ENCODE results near the gene RNF103. TPM values are rescaled to one million over a fixed set of nuclear protein-coding genes. Genes with fewer than 3 reads are reported as not detected.

RNF103 gene
- total RNA-seq, 2 experiments from 2014 or later: 10.3 to 10.8 TPM

DNA sequence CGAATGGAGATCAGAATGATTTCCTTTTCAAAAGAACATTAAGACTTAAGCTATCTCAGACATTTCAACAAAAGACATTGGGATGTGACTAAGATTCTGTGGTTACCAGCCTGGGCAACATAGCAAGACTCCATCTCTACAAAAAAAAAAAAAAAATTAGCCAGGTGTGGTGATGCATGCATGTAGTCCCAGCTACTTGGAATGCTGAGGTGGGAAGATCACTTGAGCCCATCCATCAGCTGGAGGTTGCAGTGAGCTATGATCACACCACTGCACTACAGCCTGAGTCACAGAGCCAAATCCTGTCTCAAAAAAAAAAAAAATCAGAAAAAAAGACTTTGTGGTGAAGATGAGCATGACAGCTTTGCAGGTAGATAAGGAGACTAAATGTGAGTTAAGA, 12.8 kb downstream of the RNF103 start:
- no peaks in the 10 kb centered on the region for H3K27me3 Mint-ChIP-seq
- peaks cover 33% of the 10 kb centered on the region for H3K4me1 Mint-ChIP-seq (ENCODE audit: low read depth)
- no peak overlapping the region for H3K27ac Mint-ChIP-seq
- TF ChIP-seq, protein P1, sequence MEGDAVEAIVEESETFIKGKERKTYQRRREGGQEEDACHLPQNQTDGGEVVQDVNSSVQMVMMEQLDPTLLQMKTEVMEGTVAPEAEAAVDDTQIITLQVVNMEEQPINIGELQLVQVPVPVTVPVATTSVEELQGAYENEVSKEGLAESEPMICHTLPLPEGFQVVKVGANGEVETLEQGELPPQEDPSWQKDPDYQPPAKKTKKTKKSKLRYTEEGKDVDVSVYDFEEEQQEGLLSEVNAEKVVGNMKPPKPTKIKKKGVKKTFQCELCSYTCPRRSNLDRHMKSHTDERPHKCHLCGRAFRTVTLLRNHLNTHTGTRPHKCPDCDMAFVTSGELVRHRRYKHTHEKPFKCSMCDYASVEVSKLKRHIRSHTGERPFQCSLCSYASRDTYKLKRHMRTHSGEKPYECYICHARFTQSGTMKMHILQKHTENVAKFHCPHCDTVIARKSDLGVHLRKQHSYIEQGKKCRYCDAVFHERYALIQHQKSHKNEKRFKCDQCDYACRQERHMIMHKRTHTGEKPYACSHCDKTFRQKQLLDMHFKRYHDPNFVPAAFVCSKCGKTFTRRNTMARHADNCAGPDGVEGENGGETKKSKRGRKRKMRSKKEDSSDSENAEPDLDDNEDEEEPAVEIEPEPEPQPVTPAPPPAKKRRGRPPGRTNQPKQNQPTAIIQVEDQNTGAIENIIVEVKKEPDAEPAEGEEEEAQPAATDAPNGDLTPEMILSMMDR (IDR thresholded peaks at IDR 0.05): no peak
- CTCF ChIA-PET: no interaction called here
- no peak overlapping the region for H3K4me3 Mint-ChIP-seq
- ATAC-seq (no peak), DNase-seq (no peak)
- intact Hi-C loops (cut with micrococcal nuclease): no loop called here
- POLR2A ChIA-PET: interaction anchor here (1.4 kb wide), 1 partner anchor 12 kb away, joined by 4 read pairs; no protein-coding TSS in a partner anchor
- H3K36me3 Mint-ChIP-seq (ENCODE audit: low read depth): peaks cover 41% of the 10 kb centered on the region
- H3K9me3 Mint-ChIP-seq: no peaks in the 10 kb centered on the region

DNA sequence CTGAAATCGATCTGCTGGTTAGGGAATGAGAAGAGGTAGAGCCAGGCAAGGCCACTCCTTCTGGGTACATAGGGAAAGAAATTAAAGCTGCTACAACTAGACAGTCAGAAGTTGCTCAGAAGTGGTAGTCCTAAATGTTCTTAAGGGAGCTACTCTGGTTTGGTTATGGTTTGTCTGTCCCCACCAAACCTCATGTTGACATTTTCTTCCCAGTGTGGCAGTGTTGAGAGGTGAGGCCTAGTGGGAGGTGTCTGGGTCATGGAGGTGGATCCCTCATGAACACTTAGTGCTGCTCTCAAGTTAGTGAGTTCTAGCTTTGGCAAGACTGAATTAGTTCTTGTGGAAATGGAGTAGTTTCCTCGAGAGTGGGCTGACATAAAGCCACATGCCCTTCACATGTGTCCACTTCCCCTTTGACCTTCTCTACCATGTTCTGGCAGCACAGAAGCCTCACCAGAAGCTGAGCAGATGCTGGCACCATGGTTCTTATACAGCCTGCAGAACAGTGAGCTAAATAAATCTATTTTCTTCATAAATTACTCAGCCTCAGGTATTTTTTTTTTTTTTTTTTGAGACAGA, 14.7 kb downstream of the RNF103 start:
- no peaks in the 10 kb centered on the region for H3K27me3 Mint-ChIP-seq
- peak overlapping the region; percentile 17 for H3K27ac Mint-ChIP-seq
- ChIA-PET POLR2A (interaction anchor here (2.2 kb wide), 1 partner anchor 9 kb away, joined by 8 read pairs; no protein-coding TSS in a partner anchor), CTCF (interaction anchor here (0.8 kb wide), 1 partner anchor 10 kb away, joined by 3 read pairs; no protein-coding TSS in a partner anchor)
- H3K4me3 Mint-ChIP-seq: no peak overlapping the region
- peaks cover 47% of the 10 kb centered on the region for H3K36me3 Mint-ChIP-seq (ENCODE audit: low read depth)
- H3K4me1 Mint-ChIP-seq (ENCODE audit: low read depth): peaks cover 27% of the 10 kb centered on the region
- TF ChIP-seq, protein P1 (IDR thresholded peaks at IDR 0.05): no peak
- no peak for DNase-seq
- intact Hi-C loops (cut with micrococcal nuclease): no loop called here
- H3K9me3 Mint-ChIP-seq: no peaks in the 10 kb centered on the region
- no peak for ATAC-seq

GRCh38 chr2:86603905-86604304, 19.8 kb downstream of the RNF103 start:
- ATAC-seq (no peak), DNase-seq (no peak)
- Mint-ChIP-seq H3K27me3 (no peaks in the 10 kb centered on the region), H3K4me3 (no peak overlapping the region), H3K9me3 (no peaks in the 10 kb centered on the region), H3K27ac (peak overlapping the region; percentile 25), H3K36me3 (ENCODE audit: low read depth) (peaks cover 32% of the 10 kb centered on the region), H3K4me1 (ENCODE audit: low read depth) (peaks cover 2% of the 10 kb centered on the region)
- ChIA-PET CTCF (interaction anchor here (1.1 to 1.9 kb wide), 2 partner anchors 11 to 86 kb away, joined by 3 to 6 read pairs; no protein-coding TSS in a partner anchor), POLR2A (no interaction called here)
- TF ChIP-seq, protein P1 (IDR thresholded peaks at IDR 0.05): no peak
- intact Hi-C loops (cut with micrococcal nuclease): no loop called here

- CTCF ChIA-PET: interaction anchor here (1.1 to 1.2 kb wide), 2 partner anchors 10 to 80 kb away, joined by 3 read pairs; no protein-coding TSS in a partner anchor
- H3K4me3 Mint-ChIP-seq: no peak overlapping the region
- no peak for ATAC-seq
- H3K27me3 Mint-ChIP-seq: no peaks in the 10 kb centered on the region
- POLR2A ChIA-PET: interaction anchor here (1.3 kb wide), 1 partner anchor 11 kb away, joined by 4 read pairs; no protein-coding TSS in a partner anchor
- H3K27ac Mint-ChIP-seq: no peak overlapping the region
- peaks cover 10% of the 10 kb centered on the region for H3K36me3 Mint-ChIP-seq (ENCODE audit: low read depth)
- H3K9me3 Mint-ChIP-seq: no peaks in the 10 kb centered on the region
- H3K4me1 Mint-ChIP-seq (ENCODE audit: low read depth): peaks cover 2% of the 10 kb centered on the region
- TF ChIP-seq, protein P1 (IDR thresholded peaks at IDR 0.05): no peak
- intact Hi-C loops (cut with micrococcal nuclease): no loop called here
- DNase-seq: no peak
Measured at GRCh38 chr2:86598966-86599365, 24.7 kb downstream of the RNF103 start.

DNA sequence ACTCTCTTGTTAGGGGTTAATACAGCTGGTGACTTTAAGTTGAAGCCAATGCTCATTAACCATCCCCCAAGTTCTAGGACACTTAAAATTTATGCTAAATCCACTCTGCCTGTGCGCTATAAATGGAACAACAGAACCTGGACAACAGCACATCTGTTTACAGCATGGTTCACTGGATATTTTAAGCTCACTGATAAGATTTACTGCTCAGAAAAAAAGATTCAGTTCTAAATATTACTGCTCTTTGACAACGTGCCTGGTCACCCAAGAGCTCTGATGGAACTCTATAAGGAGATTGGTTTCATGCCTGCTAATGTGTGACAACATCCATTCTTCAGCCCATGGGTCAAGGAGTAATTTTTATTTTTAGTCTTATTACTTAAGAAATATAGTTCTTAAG, 27.5 kb downstream of the RNF103 start:
- Mint-ChIP-seq H3K27ac (no peak overlapping the region), H3K4me1 (ENCODE audit: low read depth) (no peaks in the 10 kb centered on the region), H3K27me3 (no peaks in the 10 kb centered on the region), H3K36me3 (ENCODE audit: low read depth) (no peaks in the 10 kb centered on the region), H3K9me3 (no peaks in the 10 kb centered on the region), H3K4me3 (no peak overlapping the region)
- TF ChIP-seq, protein P1 (IDR thresholded peaks at IDR 0.05): no peak
- no peak for ATAC-seq
- no peak for DNase-seq
- intact Hi-C loops (cut with micrococcal nuclease): no loop called here
- ChIA-PET POLR2A (no interaction called here), CTCF (no interaction called here)

All from activated CD8-positive, alpha-beta T cell treated with anti-CD3 and anti-CD28 coated beads for 36 hours (primary cell).